GM19372 (cell line): ENCODE measurements around the gene PTMS.

Experiments
- ATAC-seq: cut with Tn5 transposase; IDR thresholded peaks from one replicate; pipeline ENCODE4 v1.9.1; 2021; ENCODE audit warnings: mild to moderate bottlenecking, low read depth, moderate library complexity; ENCODE audit not compliant: unreplicated experiment

The PTMS gene

GRCh38 chr12:6771091-6771495, 4.9 kb downstream of the PTMS start:
- no peak for ATAC-seq

- ATAC-seq: no peak
Observed at GRCh38 chr12:6771509-6772330, 5.6 kb downstream of the PTMS start.

GRCh38 chr12:6772331-6772695, 6.2 kb downstream of the PTMS start, which contains the start of gene LAG3:
TSS of gene LAG3 (plus strand) at chr12:6772520. CDS start at chr12:6772853, 333 bp downstream.
- no peak for ATAC-seq

GRCh38 chr12:6772726-6773589, 6.8 kb downstream of the PTMS start:
- no peak for ATAC-seq

GRCh38 chr12:6773590-6774351, 7.6 kb downstream of the PTMS start:
- no peak for ATAC-seq

GRCh38 chr12:6774499-6775062, 8.4 kb downstream of the PTMS start:
- no peak for ATAC-seq

GRCh38 chr12:6775185-6776174, 9.3 kb downstream of the PTMS start:
- ATAC-seq: no peak

- no peak for ATAC-seq
Observed at GRCh38 chr12:6777386-6777785, 11.2 kb downstream of the PTMS start.

GRCh38 chr12:6778217-6778573, 12.0 kb downstream of the PTMS start:
- no peak for ATAC-seq

- ATAC-seq: peak; percentile 88
Observed at GRCh38 chr12:6778574-6779550, 12.7 kb downstream of the PTMS start.

- no peak for ATAC-seq
Observed at GRCh38 chr12:6779708-6780432, 13.7 kb downstream of the PTMS start.

GRCh38 chr12:6780573-6780972, 14.4 kb downstream of the PTMS start:
- ATAC-seq: no peak

GRCh38 chr12:6782119-6782518, 16.0 kb downstream of the PTMS start:
- ATAC-seq: no peak

- no peak for ATAC-seq
Observed at GRCh38 chr12:6782850-6783566, 16.8 kb downstream of the PTMS start.

- ATAC-seq: no peak
Observed at GRCh38 chr12:6783828-6784227, 17.7 kb downstream of the PTMS start.

- ATAC-seq: no peak
Observed at GRCh38 chr12:6784296-6784695, 18.1 kb downstream of the PTMS start.

- ATAC-seq: no peak
Observed at GRCh38 chr12:6784761-6785160, 18.6 kb downstream of the PTMS start.
